HEK293 (cell line): ENCODE data around the gene CEND1.

Experiments used
- BCL6B ChIP-seq: fragments of 450-650 bp; formaldehyde crosslinking; IDR thresholded peaks from 2 replicates; pipeline ENCODE4 v1.5.1; 2017; ENCODE audit warnings: missing biosample characterization, missing genetic modification characterization
- EGR2 ChIP-seq: fragments of 450-650 bp; formaldehyde crosslinking; IDR thresholded peaks from 2 replicates; pipeline ENCODE4 v1.5.1; 2016; ENCODE audit warnings: low read depth, missing biosample characterization, missing genetic modification characterization
- GLIS2 ChIP-seq: fragments of 450-650 bp; formaldehyde crosslinking; IDR thresholded peaks from 2 replicates; pipeline ENCODE4 v1.5.1; 2016; ENCODE audit warnings: missing biosample characterization, missing genetic modification characterization
- HOXD13 ChIP-seq: sonication (generic); formaldehyde crosslinking; IDR thresholded peaks from 2 replicates; pipeline ENCODE4 v1.8.0; 2022; ENCODE audit warnings: missing genetic modification reagents, borderline replicate concordance
- INSM2 ChIP-seq: fragments of 450-650 bp; formaldehyde crosslinking; IDR thresholded peaks from 2 replicates; pipeline ENCODE4 v1.5.1; 2016; ENCODE audit warnings: missing biosample characterization, missing genetic modification characterization
- KLF17 ChIP-seq: fragments of 450-650 bp; formaldehyde crosslinking; IDR thresholded peaks from 2 replicates; pipeline ENCODE4 v1.5.1; 2016; ENCODE audit warnings: missing biosample characterization, missing genetic modification characterization
- MZF1 ChIP-seq: fragments of 450-650 bp; formaldehyde crosslinking; IDR thresholded peaks from 2 replicates; pipeline ENCODE4 v1.5.1; 2017; ENCODE audit warnings: missing biosample characterization, missing genetic modification characterization, borderline replicate concordance
- OSR2 ChIP-seq: fragments of 450-650 bp; formaldehyde crosslinking; IDR thresholded peaks from 2 replicates; pipeline ENCODE4 v1.5.1; 2016; ENCODE audit warnings: missing biosample characterization, missing genetic modification characterization
- SALL2 ChIP-seq: fragments of 450-650 bp; formaldehyde crosslinking; IDR thresholded peaks from 2 replicates; pipeline ENCODE4 v1.5.0; 2017; ENCODE audit warnings: missing biosample characterization, mild to moderate bottlenecking, missing genetic modification characterization, borderline replicate concordance
- SETDB1 ChIP-seq: IDR thresholded peaks from one replicate; pipeline ENCODE4 v1.6.1; 2017; ENCODE audit warnings: mild to moderate bottlenecking, low read length, moderate library complexity, mixed read lengths; ENCODE audit not compliant: insufficient read length
- SP7 ChIP-seq: fragments of 450-650 bp; formaldehyde crosslinking; IDR thresholded peaks from 2 replicates; pipeline ENCODE4 v1.5.1; 2016; ENCODE audit warnings: missing biosample characterization, missing genetic modification characterization
- TCF7L2 ChIP-seq: IDR thresholded peaks from 2 replicates; pipeline ENCODE4 v1.6.1; 2011; ENCODE audit warnings: low read depth, mild to moderate bottlenecking, inconsistent platforms, low read length, moderate library complexity, borderline replicate concordance
- ZBTB17 ChIP-seq: fragments of 450-650 bp; formaldehyde crosslinking; IDR thresholded peaks from 2 replicates; pipeline ENCODE4 v1.5.1; 2016; ENCODE audit warnings: missing biosample characterization, missing genetic modification characterization
- ZBTB44 ChIP-seq: fragments of 450-650 bp; IDR thresholded peaks from 2 replicates; pipeline ENCODE4 v1.5.1; 2018; ENCODE audit warnings: missing biosample characterization, mild to moderate bottlenecking, missing genetic modification characterization
- ZIC2 ChIP-seq: fragments of 450-650 bp; formaldehyde crosslinking; IDR thresholded peaks from 2 replicates; pipeline ENCODE4 v1.5.1; 2016; ENCODE audit warnings: missing biosample characterization, missing genetic modification characterization
- ZNF133 ChIP-seq: fragments of 450-650 bp; formaldehyde crosslinking; IDR thresholded peaks from 2 replicates; pipeline ENCODE4 v1.5.1; 2016; ENCODE audit warnings: missing biosample characterization, missing genetic modification characterization
- ZNF391 ChIP-seq: fragments of 450-650 bp; formaldehyde crosslinking; IDR thresholded peaks from 2 replicates; pipeline ENCODE4 v1.5.1; 2016; ENCODE audit warnings: low read depth, missing biosample characterization, missing genetic modification characterization, borderline replicate concordance
- ZNF544 ChIP-seq: fragments of 450-650 bp; formaldehyde crosslinking; IDR thresholded peaks from 2 replicates; pipeline ENCODE4 v1.5.0; 2017; ENCODE audit warnings: missing biosample characterization, missing genetic modification characterization
- ZNF548 ChIP-seq: fragments of 450-650 bp; formaldehyde crosslinking; IDR thresholded peaks from 2 replicates; pipeline ENCODE4 v1.5.1; 2016; ENCODE audit warnings: missing biosample characterization, missing genetic modification characterization
- ZNF549 ChIP-seq: fragments of 450-650 bp; IDR thresholded peaks from 2 replicates; pipeline ENCODE4 v1.5.1; 2018; ENCODE audit warnings: missing biosample characterization, missing genetic modification characterization, mild to moderate bottlenecking, inconsistent platforms, moderate library complexity
- ZNF558 ChIP-seq: fragments of 450-650 bp; formaldehyde crosslinking; IDR thresholded peaks from 2 replicates; pipeline ENCODE4 v1.5.1; 2016; ENCODE audit warnings: missing biosample characterization, missing genetic modification characterization
- ZNF621 ChIP-seq: fragments of 450-650 bp; formaldehyde crosslinking; IDR thresholded peaks from 2 replicates; pipeline ENCODE4 v1.5.1; 2017; ENCODE audit warnings: missing biosample characterization, missing genetic modification characterization
- ZNF670 ChIP-seq: fragments of 450-650 bp; formaldehyde crosslinking; IDR thresholded peaks from 2 replicates; pipeline ENCODE4 v1.5.1; 2016; ENCODE audit warnings: missing biosample characterization, missing genetic modification characterization, low read depth
- ZNF677 ChIP-seq: fragments of 450-650 bp; IDR thresholded peaks from 2 replicates; pipeline ENCODE4 v1.5.0; 2018; ENCODE audit warnings: missing biosample characterization, mild to moderate bottlenecking, missing genetic modification characterization, moderate library complexity
- ZNF791 ChIP-seq: fragments of 450-650 bp; formaldehyde crosslinking; IDR thresholded peaks from 2 replicates; pipeline ENCODE4 v1.5.1; 2016; ENCODE audit warnings: missing biosample characterization, missing genetic modification characterization
- TF ChIP-seq, protein P1 (sequence below): fragments of 450-650 bp; formaldehyde crosslinking; IDR thresholded peaks from 2 replicates; pipeline ENCODE4 v1.5.1; 2016; ENCODE audit warnings: missing biosample characterization, missing genetic modification characterization
- TF ChIP-seq, protein P2 (sequence below): fragments of 450-650 bp; formaldehyde crosslinking; conservative IDR thresholded peaks from 2 replicates; pipeline ENCODE4 v1.5.1; 2016; ENCODE audit warnings: low read depth, missing biosample characterization, missing genetic modification characterization
- TF ChIP-seq, protein P3 (sequence below): fragments of 450-650 bp; formaldehyde crosslinking; IDR thresholded peaks from 2 replicates; pipeline ENCODE4 v1.5.1; 2017; ENCODE audit warnings: missing biosample characterization, mild to moderate bottlenecking, missing genetic modification characterization, moderate library complexity

CEND1 gene

DNA sequence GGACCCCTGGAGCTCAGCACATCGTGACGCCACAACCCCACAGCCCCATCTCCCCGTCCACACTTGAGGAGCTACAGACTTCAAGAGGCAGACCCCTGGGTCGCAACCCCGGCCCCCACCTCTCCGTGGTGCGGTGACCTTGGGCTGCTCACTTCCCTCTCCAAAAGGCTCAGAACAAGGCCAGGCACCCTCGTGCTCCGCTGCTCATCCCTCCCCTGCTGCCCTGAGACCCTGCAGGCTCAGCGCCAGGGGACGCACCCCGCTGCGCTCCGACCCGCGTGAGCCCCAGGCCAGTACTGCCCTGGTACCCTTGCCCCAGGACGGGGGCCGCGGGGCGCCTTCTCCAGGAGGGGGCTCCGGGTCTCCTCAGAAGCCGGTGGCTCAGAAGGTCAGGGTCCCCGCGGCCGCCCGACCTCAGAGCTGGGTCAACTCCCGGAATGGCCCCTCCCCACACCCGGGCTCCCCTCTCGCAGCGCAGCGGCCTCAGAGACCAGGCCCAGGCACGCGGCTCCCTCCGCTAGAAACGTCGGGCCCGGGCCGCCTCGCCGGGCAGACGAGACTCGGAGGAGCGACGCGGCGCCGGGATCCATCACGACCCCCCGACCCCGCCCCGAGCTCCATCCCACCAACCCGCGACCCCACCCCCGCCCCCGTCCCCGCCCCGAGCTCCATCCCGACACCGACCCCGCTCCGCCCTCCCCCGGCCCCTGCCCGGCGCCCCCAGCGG, 13.2 kb downstream of the CEND1 start (continued):
- TF ChIP-seq ZNF391 (tag by site-specific recombination) (no peak), ZNF677 (no peak), BCL6B (tag by site-specific recombination) (no peak), GLIS2 (tag by site-specific recombination) (peak; percentile 96), TCF7L2 (no peak), ZNF670 (tag by site-specific recombination) (no peak), ZBTB44 (tag by site-specific recombination) (no peak), SETDB1 (no peak), ZNF133 (tag by site-specific recombination) (no peak), ZIC2 (tag by site-specific recombination) (peak; percentile 94), OSR2 (tag by site-specific recombination) (no peak), ZNF791 (tag by site-specific recombination) (no peak), ZNF558 (no peak), ZBTB17 (tag by site-specific recombination) (no peak), SALL2 (tag by site-specific recombination) (no peak), KLF17 (tag by site-specific recombination) (no peak), INSM2 (tag by site-specific recombination) (no peak), EGR2 (no peak; the same call in 1 of the 2 replicates), ZNF548 (tag by site-specific recombination) (no peak), HOXD13 (CRISPR knock-in tag) (no peak), ZNF549 (tag by site-specific recombination) (no peak), MZF1 (tag by site-specific recombination) (no peak), ZNF544 (no peak), SP7 (tag by site-specific recombination) (no peak), ZNF621 (tag by site-specific recombination) (no peak)
- TF ChIP-seq, protein P1, sequence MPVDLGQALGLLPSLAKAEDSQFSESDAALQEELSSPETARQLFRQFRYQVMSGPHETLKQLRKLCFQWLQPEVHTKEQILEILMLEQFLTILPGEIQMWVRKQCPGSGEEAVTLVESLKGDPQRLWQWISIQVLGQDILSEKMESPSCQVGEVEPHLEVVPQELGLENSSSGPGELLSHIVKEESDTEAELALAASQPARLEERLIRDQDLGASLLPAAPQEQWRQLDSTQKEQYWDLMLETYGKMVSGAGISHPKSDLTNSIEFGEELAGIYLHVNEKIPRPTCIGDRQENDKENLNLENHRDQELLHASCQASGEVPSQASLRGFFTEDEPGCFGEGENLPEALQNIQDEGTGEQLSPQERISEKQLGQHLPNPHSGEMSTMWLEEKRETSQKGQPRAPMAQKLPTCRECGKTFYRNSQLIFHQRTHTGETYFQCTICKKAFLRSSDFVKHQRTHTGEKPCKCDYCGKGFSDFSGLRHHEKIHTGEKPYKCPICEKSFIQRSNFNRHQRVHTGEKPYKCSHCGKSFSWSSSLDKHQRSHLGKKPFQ (tag by site-specific recombination), result no peak
- TF ChIP-seq, protein P2, sequence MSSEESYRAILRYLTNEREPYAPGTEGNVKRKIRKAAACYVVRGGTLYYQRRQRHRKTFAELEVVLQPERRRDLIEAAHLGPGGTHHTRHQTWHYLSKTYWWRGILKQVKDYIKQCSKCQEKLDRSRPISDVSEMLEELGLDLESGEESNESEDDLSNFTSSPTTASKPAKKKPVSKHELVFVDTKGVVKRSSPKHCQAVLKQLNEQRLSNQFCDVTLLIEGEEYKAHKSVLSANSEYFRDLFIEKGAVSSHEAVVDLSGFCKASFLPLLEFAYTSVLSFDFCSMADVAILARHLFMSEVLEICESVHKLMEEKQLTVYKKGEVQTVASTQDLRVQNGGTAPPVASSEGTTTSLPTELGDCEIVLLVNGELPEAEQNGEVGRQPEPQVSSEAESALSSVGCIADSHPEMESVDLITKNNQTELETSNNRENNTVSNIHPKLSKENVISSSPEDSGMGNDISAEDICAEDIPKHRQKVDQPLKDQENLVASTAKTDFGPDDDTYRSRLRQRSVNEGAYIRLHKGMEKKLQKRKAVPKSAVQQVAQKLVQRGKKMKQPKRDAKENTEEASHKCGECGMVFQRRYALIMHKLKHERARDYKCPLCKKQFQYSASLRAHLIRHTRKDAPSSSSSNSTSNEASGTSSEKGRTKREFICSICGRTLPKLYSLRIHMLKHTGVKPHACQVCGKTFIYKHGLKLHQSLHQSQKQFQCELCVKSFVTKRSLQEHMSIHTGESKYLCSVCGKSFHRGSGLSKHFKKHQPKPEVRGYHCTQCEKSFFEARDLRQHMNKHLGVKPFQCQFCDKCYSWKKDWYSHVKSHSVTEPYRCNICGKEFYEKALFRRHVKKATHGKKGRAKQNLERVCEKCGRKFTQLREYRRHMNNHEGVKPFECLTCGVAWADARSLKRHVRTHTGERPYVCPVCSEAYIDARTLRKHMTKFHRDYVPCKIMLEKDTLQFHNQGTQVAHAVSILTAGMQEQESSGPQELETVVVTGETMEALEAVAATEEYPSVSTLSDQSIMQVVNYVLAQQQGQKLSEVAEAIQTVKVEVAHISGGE (tag by site-specific recombination), result no peak
- TF ChIP-seq, protein P3, sequence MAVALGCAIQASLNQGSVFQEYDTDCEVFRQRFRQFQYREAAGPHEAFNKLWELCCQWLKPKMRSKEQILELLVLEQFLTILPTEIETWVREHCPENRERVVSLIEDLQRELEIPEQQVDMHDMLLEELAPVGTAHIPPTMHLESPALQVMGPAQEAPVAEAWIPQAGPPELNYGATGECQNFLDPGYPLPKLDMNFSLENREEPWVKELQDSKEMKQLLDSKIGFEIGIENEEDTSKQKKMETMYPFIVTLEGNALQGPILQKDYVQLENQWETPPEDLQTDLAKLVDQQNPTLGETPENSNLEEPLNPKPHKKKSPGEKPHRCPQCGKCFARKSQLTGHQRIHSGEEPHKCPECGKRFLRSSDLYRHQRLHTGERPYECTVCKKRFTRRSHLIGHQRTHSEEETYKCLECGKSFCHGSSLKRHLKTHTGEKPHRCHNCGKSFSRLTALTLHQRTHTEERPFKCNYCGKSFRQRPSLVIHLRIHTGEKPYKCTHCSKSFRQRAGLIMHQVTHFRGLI (tag by site-specific recombination), result no peak
